Muscle layer of colon (tissue), 2 donors: ENCODE measurements around the gene POMP.

Experiments
- H3K27ac ChIP-seq: one replicate; pipeline ENCODE4 v1.7.0; 2013; ENCODE audit warnings: low read depth, mild to moderate bottlenecking, low read length, moderate library complexity
- H3K27me3 ChIP-seq, 2 donors: one replicate each; pipeline ENCODE4 v1.7.0; 2013; ENCODE audit warnings: low read length in 2 of 2, mild to moderate bottlenecking in 2 of 2; ENCODE audit not compliant: insufficient read depth in 2 of 2, control insufficient read depth in 1 of 2
- H3K36me3 ChIP-seq: one replicate; pipeline ENCODE4 v1.7.0; 2013; ENCODE audit warnings: mild to moderate bottlenecking, low read length; ENCODE audit not compliant: insufficient read depth
- H3K4me1 ChIP-seq: one replicate; pipeline ENCODE4 v1.7.0; 2013; ENCODE audit warnings: mild to moderate bottlenecking, low read length; ENCODE audit not compliant: insufficient read depth
- H3K4me3 ChIP-seq, 2 donors: one replicate each; pipeline ENCODE4 v1.7.0; 2013; ENCODE audit warnings: low read length in 2 of 2, low read depth in 1 of 2, mild to moderate bottlenecking in 1 of 2, moderate library complexity in 1 of 2
- H3K9ac ChIP-seq: one replicate; pipeline ENCODE4 v1.7.0; 2013; ENCODE audit warnings: low read length
- H3K9me3 ChIP-seq: one replicate; pipeline ENCODE4 v1.7.0; 2013; ENCODE audit warnings: mild to moderate bottlenecking, low read length
- donor health status: abdominal sarcoma.
- donor health status: Adenocarcinoma of cecum.

Gene POMP

GRCh38 chr13:28658796-28659620, at the start of gene POMP:
TSS of gene POMP (plus strand) at chr13:28659130. CDS start at chr13:28659185, 55 bp downstream.
- peak within 1 kb of the TSS; percentile 98 for H3K9ac ChIP-seq
- H3K4me3 ChIP-seq, result peak within 1 kb of the TSS; percentile 83 to 98
- peaks cover 17% of the 10 kb centered on the region for H3K36me3 ChIP-seq
- peak within 1 kb of the TSS; percentile 95 for H3K27ac ChIP-seq
- no peaks in the 10 kb centered on the region for H3K9me3 ChIP-seq
- H3K4me1 ChIP-seq, result peaks cover 32% of the 10 kb centered on the region
- H3K27me3 ChIP-seq, result no peaks in the 10 kb centered on the region

GRCh38 chr13:28609381-28609780, 49.5 kb upstream of the POMP start:
- Histone ChIP-seq H3K36me3 (no peaks in the 10 kb centered on the region), H3K4me1 (no peaks in the 10 kb centered on the region), H3K27me3 (no peaks in the 10 kb centered on the region), H3K9ac (no peak overlapping the region), H3K27ac (no peak overlapping the region), H3K4me3 (no peak overlapping the region), H3K9me3 (no peaks in the 10 kb centered on the region)

- H3K27me3 ChIP-seq, result no peaks in the 10 kb centered on the region
Observed at GRCh38 chr13:28609926-28610325, 49.0 kb upstream of the POMP start.

GRCh38 chr13:28610996-28611395, 47.9 kb upstream of the POMP start:
- Histone ChIP-seq H3K4me3 (no peak overlapping the region), H3K9me3 (no peaks in the 10 kb centered on the region), H3K27me3 (no peaks in the 10 kb centered on the region), H3K27ac (no peak overlapping the region), H3K36me3 (no peaks in the 10 kb centered on the region), H3K9ac (no peak overlapping the region), H3K4me1 (no peaks in the 10 kb centered on the region)

More at GRCh38 chr13:28609926-28610325, 49.0 kb upstream of the POMP start:
- no peak overlapping the region for H3K27ac ChIP-seq
- H3K4me1 ChIP-seq, result no peaks in the 10 kb centered on the region
- H3K9ac ChIP-seq, result no peak overlapping the region
- no peaks in the 10 kb centered on the region for H3K36me3 ChIP-seq
- no peak overlapping the region for H3K4me3 ChIP-seq
- no peaks in the 10 kb centered on the region for H3K9me3 ChIP-seq

GRCh38 chr13:28611654-28612131, 47.2 kb upstream of the POMP start:
- H3K27me3 ChIP-seq, result no peaks in the 10 kb centered on the region
- H3K27ac ChIP-seq, result no peak overlapping the region
- H3K36me3 ChIP-seq, result no peaks in the 10 kb centered on the region
- no peak overlapping the region for H3K9ac ChIP-seq
- no peak overlapping the region for H3K4me3 ChIP-seq
- no peaks in the 10 kb centered on the region for H3K4me1 ChIP-seq
- no peaks in the 10 kb centered on the region for H3K9me3 ChIP-seq

- no peaks in the 10 kb centered on the region for H3K36me3 ChIP-seq
- no peaks in the 10 kb centered on the region for H3K27me3 ChIP-seq
- no peak overlapping the region for H3K4me3 ChIP-seq
- H3K4me1 ChIP-seq, result no peaks in the 10 kb centered on the region
- no peak overlapping the region for H3K9ac ChIP-seq
- no peaks in the 10 kb centered on the region for H3K9me3 ChIP-seq
- H3K27ac ChIP-seq, result no peak overlapping the region
Observed at GRCh38 chr13:28613562-28613961, 45.4 kb upstream of the POMP start.

- Histone ChIP-seq H3K4me1 (no peaks in the 10 kb centered on the region), H3K9ac (no peak overlapping the region), H3K36me3 (no peaks in the 10 kb centered on the region), H3K9me3 (no peaks in the 10 kb centered on the region), H3K4me3 (no peak overlapping the region), H3K27ac (no peak overlapping the region), H3K27me3 (no peaks in the 10 kb centered on the region)
Observed at GRCh38 chr13:28615916-28616446, 42.9 kb upstream of the POMP start.

GRCh38 chr13:28618230-28618994, 40.5 kb upstream of the POMP start:
- no peaks in the 10 kb centered on the region for H3K27me3 ChIP-seq
- H3K9me3 ChIP-seq, result no peaks in the 10 kb centered on the region
- H3K4me1 ChIP-seq, result no peaks in the 10 kb centered on the region
- H3K9ac ChIP-seq, result no peak overlapping the region
- H3K4me3 ChIP-seq, result no peak overlapping the region
- H3K36me3 ChIP-seq, result no peaks in the 10 kb centered on the region
- no peak overlapping the region for H3K27ac ChIP-seq

- H3K4me1 ChIP-seq, result no peaks in the 10 kb centered on the region
- H3K27ac ChIP-seq, result no peak overlapping the region
- H3K9me3 ChIP-seq, result no peaks in the 10 kb centered on the region
- H3K9ac ChIP-seq, result no peak overlapping the region
- no peak overlapping the region for H3K4me3 ChIP-seq
- no peaks in the 10 kb centered on the region for H3K36me3 ChIP-seq
- H3K27me3 ChIP-seq, result no peaks in the 10 kb centered on the region
Observed at GRCh38 chr13:28620011-28620830, 38.7 kb upstream of the POMP start.

- Histone ChIP-seq H3K27ac (no peak overlapping the region), H3K4me3 (no peak overlapping the region), H3K27me3 (no peaks in the 10 kb centered on the region), H3K4me1 (no peaks in the 10 kb centered on the region), H3K9ac (no peak overlapping the region), H3K36me3 (no peaks in the 10 kb centered on the region), H3K9me3 (no peaks in the 10 kb centered on the region)
Observed at GRCh38 chr13:28621449-28621848, 37.5 kb upstream of the POMP start.

- Histone ChIP-seq H3K9me3 (no peaks in the 10 kb centered on the region), H3K27me3 (no peaks in the 10 kb centered on the region), H3K9ac (no peak overlapping the region), H3K4me3 (no peak overlapping the region), H3K4me1 (no peaks in the 10 kb centered on the region), H3K27ac (no peak overlapping the region), H3K36me3 (no peaks in the 10 kb centered on the region)
Observed at GRCh38 chr13:28622286-28622685, 36.6 kb upstream of the POMP start.
